ENCODE data around the gene ARHGAP22.

Gene ARHGAP22

DNA sequence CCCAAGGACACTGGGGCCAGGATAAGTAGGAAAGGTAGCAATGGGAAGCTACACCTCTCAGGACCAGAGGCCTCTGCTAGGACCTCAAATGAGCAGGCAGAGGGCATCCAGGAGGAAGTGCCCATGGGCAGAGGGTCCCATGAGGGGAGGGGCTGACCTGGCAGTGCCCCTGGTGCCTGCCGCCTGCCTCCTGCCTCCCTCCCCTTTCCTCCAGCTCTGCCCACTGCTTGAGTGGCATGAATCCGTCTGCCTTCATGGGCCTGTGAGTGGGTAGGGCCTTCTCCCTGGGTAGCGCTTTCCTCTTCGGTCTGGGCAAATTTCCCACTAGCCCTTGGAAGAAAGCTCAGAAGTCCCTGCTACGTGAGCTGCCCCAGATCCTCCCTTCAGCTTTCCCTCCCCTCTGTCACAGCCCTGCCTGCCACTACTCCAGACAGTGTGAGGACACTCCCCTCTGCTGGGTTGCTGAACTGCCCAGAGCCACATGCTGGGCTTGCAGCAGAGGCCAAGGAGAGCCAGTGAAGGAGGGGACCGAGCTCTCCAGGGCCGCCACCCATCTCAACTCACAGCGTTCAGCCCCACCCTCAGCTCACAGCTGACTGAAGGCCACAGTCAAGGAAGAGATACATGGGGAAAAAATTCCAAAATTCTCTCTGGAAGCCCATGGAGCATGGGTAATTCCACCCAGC is 141.4 kb downstream of the ARHGAP22 start:
- peak; percentile 54 for DNase-seq (ENCODE audit: low read depth)

DNA sequence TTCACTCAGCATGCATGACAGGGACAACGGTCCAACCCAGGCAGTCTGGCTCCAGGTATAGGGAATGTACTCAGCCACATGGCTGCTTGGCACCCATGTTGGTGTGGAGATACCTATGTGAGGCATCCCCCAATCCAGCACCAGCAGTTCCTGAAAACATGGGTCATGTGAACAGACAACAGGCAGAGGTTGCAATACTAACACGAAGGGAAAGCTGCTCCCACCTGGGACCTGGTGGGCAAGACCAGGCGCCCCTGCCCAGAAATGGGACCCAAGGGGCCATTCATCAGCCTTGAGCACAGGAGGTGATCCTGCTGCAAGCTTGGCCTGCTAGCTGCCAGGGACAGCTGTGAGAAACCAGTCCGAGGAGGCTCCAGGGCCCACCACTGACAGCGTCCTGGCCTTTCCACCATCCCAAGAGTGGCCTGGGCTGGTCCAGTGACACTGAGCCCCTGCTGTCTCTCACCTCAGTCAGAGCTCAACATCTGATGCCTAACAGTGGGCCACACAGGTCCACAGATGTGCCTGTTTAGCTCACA is 142.3 kb downstream of the ARHGAP22 start:
- DNase-seq (ENCODE audit: low read depth) = no peak

GRCh38 chr10:48461623-48462481 is 143.0 kb downstream of the ARHGAP22 start:
- no peak for DNase-seq (ENCODE audit: low read depth)

DNA sequence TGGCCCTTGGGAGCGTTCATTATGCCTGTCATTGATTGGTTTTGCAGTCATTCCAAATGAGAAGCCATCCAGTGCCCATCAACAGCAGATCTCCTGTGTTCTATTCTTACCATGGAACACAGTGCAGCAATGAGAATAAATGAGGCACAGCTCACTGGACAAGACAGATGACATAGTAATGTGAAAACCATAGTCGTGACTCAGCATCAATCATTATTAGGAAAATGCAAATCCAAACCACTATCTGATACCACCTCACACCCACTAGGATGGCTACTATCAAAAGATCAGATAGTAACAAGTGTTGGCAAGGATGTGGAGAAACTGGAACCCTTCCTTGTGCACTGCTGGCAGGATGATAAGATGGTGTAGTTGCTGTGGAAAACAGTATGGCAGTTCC is 144.7 kb downstream of the ARHGAP22 start:
- no peak for DNase-seq (ENCODE audit: low read depth)

GRCh38 chr10:48459270-48460150 is 145.4 kb downstream of the ARHGAP22 start:
- no peak for DNase-seq (ENCODE audit: low read depth)

DNA sequence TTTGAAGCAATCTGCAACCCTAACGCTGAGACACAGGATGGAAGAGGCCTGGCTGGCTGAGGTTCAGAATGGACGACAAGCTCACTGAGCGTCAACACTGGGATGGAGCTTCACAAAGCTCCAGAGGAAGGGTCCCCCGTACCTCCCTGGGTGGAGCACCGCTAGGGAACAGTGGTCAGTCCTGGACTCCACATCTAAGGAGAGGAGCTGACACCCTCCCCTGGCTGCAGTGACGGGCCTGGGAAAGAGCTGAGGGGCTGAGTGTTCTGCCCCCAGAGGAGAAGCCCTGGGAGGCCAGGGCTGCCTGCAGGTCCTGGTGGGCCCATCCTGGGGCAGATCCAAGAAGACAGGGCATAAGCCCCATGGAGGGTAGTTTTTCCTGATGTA is 146.2 kb downstream of the ARHGAP22 start:
- DNase-seq (ENCODE audit: low read depth) = no peak

DNA sequence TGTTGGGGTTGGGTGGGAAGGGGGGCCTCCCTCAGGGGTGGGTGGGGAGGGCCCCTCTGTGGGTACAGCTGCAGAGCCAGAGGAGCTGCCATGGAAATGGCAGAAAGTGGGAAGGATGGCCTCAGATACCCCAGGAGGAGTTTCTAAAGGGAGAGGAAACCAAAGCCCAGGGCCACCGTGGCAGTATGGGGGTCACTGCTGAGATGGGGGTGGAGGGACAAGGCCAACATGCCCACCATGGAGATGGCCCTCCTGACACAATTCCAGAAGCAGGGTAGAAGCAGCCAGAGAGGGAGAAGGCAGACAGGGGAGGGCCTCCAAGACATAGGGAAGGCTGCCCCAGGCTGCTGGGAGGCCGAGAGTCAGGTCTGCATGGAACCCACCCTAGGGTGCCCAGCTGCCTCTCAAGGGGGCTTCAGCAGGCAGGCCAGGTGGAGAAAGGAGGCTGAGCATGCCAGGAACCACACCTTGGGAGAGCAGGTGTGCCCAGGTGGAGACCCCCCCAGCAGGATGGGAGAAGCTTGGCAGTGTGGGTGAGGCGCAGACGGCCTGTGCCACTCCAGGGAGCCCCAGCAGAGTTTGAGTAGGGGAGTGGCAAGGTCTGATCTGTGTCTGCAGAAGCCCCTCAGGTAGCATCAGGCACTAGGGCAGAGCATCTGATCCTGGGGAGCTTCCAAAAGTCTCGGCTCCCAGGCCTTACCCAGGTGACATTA is 146.8 kb downstream of the ARHGAP22 start:
- DNase-seq (ENCODE audit: low read depth) = no peak

- no peak for DNase-seq (ENCODE audit: low read depth)
These were observed 147.8 kb downstream of the ARHGAP22 start for GRCh38 chr10:48456808-48457761.

DNA sequence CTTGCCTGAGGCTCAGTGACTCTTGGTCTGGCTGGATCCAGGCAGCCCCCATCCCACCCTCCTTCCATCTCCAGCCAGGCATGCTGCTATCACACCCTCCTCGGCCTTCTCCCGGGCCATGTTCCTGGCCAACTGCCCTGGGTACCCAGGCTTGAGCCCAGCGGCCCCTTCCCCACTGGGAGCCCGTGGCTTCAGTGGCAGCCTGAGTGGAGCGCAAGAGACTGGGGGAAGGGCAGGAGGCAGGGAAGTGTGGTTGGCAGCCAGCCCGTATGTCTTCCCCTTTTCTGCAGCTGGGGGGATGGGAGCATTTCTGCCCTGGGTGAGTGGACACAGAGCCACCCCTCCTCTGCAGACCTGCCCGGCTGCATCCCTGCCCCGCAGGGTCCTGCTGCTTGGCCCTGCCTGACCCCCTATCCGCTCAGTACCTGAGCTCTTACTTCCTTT is 148.5 kb downstream of the ARHGAP22 start:
- DNase-seq (ENCODE audit: low read depth) = peak; percentile 40

GRCh38 chr10:48455392-48456151 is 149.3 kb downstream of the ARHGAP22 start:
- no peak for DNase-seq (ENCODE audit: low read depth)

DNA sequence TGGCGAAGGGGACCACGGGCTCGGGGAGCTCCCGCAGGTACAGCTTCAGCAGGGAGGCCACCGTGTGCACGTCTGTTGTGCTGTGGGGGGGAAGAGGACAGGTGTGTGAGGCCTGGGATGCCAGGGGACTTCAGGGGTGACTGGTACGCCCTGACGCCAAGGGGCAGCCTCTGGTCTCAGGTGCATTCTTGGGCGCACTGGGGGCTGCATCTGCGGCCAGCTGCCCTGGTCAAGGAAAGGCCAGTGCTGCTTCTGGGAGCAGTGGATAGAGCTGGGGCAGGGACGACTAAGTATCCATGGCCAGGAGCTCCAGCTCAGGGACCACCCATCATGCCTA is 149.8 kb downstream of the ARHGAP22 start:
- no peak for DNase-seq (ENCODE audit: low read depth)

DNA sequence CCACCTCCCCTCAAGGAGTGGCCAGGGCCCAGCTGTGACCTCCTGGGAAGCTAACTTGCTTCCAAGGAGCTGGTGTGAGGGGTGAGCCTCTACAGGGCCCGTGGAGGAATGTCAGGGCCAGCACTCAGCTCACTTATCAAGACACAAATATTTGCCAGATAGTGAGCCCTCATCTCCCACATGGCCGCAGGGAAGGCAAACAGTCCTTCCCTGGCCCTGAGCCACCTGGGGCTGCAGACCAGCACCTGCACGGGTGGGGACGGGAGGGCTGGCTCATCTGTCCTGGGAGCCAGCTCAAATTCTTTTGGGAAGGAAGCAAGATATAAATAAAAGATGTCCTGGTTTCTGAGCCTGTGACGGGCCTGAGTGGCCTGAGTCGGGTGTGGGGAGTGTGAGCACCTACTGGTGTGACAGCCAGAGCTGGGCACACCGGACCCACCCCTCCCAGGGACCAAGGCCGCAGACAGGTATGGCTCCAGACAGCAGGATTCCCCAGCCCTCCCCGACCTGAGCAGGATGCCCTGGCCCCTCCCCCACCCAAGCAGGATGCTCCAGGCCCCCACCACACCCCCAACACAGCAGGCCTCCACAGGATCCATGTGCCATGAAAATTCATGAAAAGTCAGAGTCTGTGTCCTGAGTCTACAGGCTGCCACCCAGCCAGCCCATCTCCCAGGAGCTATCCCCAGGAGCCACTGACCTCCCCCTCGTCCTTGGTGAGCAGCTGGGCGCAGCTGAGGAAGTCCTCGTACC is 150.4 kb downstream of the ARHGAP22 start:
- no peak for DNase-seq (ENCODE audit: low read depth)

DNA sequence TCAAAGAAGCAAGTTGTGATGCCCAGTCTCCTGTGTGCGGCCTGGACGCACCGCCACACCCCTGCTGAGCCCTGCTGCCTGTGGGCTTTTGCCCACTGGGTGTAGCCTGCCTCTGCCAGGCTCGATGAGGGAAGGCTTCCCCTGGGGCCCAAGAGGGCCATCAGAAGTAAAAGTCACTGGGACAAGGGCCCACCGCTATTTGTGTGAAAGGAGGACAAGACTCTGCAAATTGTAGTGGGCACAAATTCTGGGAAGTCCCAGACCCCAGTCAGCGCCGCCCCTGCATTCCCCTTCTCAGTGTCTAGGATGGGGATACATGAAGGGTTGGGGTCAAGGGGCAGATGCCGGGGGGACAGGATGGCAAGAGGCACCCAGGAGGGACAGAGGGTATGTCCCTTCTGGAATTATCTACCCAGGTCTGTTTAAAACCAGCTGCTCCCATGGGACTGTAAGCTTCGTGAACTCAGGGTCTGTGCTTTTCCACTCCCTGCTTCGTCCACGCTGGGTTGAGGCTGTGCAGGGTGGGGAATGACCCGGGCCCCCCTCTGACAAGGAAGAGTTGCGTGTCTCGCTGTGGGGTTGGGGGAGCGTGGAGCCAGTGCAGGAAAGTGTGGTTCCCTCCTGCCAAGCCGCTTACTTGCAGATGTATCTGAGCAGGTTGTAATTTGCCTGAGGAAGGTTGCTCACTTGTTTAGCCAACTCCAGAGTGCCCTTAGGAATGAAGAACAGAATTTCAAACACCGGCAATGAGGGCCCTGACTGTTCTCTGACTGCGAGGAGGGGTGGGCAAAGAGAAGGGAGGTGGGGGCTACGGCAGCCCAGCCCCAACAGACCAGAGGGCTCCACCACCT is 151.2 kb downstream of the ARHGAP22 start:
- DNase-seq (ENCODE audit: low read depth) = no peak

DNA sequence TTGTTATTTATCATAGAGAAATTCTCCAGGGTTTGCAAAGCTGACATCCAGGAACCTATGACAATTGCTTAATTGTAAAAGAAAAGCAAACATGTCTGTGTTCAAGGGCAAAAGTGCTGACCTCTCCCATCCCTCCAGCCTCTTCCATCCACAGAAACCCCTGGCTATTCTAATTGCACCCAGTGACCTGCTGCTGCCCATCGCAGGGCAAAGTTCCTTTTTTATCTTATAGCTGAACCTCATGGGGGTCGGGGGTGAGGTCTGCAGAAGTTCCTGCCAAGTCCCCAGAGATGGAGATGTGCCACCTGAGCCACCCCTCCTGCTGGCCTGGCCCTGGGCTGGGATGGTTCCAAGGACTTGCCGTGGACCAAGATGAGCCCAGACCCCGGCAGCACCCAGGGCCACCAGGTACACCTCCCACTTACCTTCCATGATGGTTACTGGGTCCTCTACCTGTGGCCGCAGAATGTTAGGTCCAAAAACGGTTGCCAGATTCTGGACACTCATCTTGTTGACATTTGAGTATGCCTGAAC is 151.9 kb downstream of the ARHGAP22 start:
- DNase-seq (ENCODE audit: low read depth) = no peak

DNA sequence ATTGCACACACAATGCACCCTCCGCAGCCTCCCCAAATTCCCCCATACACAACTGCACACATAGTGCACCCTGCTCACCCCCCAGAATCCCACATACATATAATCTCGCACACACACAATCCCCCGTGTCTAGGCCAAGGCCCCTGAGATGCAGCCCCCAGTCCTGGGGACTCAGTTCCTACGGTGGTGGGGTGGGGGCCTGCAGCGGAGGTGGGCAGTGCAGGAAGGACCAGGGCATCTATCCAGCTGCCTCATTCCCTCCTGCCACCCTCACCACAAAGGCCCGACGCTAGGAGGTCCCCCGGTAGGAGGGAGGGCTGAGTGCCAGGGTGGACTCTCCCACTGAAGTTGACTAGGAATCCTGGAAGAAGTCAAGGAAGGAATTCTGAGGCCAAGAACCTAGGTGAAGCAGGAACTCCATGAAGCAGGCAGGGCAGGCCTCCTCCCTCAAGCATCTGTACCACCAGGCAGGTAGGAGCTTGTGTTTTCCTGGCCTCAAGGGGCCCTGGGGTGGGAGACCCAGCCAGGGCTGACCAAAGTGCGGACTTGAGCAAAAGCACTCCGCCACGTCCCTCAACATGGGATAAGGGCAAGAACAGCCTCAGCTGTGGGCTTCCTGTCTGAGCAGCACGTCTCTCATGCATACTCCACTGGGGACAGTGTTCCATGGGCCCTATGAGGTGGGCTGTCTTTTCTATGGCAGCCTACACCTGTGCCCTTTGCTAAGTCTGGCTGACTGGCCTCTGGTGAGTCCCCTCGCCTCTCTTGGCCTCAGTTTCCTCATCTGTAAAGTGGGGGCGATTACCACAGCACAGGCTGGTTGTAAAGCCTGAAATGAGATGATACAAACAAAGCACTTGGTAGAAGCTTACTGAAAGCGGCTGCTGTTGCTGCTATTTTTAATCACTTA is 152.6 kb downstream of the ARHGAP22 start:
- DNase-seq (ENCODE audit: low read depth) = no peak

DNA sequence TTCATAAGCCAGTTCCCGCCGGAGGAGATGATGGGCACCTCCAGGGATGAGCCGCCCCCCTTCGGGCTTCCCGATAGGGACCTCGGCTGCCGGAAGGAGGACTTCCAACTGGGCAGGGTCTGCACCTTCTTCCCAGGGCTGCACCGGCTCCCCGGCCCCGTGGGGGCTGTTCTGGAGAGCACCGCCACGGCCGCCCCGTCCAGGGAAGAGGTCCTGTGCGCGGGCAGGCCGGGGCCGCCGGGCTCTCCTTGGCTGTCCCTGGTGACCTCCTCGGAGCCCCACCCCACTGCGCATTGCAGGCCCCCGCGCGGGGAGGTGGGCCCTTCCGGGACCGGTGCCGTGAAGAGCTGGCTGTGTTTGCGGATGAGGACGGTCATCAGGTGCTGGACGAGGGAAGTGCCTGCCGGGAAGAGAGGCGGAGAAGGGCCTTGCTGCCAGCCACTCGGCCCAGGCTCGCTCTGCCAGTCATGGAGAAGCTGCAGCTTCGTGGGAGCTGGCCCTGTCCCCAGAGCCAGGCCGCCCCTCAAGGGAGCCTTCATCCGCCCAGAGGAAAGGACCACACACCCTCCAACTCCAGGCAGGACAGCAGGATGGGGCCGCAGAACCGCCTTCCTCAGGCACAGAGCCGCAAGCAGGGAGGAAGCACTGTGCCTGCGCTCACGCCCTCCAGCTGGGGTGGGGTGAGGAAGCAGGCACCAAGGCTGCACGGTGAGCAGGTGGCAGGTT is 154.0 kb downstream of the ARHGAP22 start:
- DNase-seq (ENCODE audit: low read depth) = no peak
